ENCODE data around the gene CYB5A.

The CYB5A gene

DNA sequence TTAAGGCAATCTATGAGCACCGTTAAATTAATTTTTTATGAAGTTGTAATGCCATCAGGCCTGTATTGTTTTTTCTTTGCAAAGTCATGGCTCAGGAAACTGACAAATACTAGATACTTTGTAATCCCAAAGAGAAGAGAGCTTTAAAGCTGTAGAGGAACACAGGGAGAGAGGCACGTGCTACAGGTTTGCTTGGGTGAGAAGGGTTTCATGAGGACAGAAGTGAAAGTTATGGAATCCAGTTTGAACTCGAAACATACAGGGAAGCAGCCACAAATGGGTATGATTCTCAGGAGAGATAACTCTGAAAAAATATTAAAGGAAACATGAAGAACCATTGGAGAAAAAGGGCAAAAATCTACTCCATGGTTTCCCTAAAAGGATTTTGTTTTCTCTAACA lies 49.8 kb downstream of the CYB5A start:
- DNase-seq, result no peak

DNA sequence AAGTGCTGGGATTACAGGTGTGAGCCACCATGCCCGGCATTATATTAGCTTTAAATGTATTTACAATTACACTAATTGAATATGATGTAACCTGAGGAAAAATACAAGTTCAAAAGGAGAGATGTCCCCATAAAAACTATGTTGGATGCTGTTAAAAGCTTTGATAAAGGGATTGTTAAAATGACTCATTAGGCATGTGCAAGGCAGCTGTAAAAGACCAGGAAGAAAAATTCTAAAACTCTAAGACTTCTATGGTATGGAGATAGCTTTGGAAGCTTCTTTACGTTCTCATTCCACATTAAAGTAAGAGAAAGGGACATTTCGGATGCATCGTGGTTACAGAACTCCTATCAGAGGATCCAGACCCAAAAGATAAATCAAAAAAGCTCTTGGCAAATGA lies 50.3 kb downstream of the CYB5A start:
- no peak for DNase-seq

DNA sequence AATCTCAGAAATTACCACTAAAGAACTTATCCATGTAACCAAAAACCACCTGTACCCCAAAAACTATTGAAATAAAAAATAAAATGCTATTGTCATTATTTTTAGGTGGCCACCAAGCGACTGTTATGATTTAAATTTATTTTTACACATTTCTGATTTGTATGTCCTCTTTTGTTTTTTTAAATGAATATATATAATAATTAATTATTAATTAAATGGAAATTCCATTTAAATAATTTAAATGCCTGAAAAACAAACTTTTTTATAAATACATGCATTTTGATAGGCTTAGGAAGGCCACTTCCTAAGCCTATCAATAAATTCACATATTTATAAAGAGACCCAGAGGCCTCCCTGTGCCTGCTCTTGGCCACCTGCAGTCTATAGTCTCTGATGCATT lies 52.2 kb downstream of the CYB5A start:
- no peak for DNase-seq

DNA sequence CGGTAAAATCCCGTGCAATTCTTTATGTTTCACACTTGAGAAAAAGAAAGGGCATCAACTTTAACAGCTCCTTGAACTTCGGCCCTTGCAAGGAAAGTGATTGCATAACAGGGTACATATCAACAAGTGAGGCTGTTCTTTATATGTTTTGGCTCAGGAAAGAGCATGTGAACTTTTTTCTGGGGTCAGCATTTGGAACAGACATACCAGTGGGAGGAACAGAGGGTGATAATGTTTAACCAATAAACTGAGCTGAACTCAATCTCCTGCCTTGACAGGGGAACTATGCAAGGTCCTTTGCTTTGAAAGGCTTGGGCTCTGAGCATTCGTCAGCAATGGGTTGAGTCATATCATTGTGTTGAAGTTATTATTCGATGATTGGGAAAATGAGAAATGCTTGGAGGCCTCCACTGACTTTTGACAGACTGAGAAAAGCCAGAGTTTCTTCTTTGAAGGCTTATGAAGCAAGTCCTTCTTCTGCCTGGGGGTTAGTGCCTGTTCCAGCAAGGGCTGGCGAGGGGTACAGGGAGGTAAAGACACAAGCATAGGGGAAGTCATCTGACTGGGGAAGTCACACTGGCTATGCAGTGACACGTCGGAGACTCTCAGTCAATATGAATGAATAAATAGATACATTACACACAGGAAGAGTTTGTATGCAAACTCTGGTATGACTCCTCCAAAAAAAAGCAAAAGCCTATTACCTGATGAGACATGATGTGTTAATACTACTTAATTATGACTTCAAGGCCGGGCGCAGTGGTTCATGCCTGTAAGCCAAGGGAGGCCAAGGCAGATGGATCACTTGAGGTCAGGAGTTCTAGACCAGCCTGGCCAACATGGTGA lies 57.2 kb downstream of the CYB5A start:
- no peak for DNase-seq

DNA sequence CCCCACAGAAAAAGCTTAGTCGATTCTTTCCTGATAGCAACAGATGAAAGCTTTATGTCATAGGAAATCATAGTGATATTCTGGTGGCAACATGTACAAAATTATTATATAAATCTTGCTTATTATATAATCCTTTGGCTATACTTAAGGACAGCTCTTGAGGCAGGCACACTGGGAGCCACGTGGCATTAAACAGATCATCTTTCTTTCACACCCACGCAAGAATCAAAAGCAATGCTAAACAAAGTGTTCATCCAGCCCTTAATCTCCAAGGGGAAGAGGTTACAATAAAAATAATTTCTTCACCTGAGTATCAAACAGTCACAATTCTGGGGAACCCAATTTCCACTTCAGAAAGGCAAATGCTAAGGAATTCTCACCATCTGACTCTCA lies 57.8 kb downstream of the CYB5A start:
- DNase-seq, result no peak

DNA sequence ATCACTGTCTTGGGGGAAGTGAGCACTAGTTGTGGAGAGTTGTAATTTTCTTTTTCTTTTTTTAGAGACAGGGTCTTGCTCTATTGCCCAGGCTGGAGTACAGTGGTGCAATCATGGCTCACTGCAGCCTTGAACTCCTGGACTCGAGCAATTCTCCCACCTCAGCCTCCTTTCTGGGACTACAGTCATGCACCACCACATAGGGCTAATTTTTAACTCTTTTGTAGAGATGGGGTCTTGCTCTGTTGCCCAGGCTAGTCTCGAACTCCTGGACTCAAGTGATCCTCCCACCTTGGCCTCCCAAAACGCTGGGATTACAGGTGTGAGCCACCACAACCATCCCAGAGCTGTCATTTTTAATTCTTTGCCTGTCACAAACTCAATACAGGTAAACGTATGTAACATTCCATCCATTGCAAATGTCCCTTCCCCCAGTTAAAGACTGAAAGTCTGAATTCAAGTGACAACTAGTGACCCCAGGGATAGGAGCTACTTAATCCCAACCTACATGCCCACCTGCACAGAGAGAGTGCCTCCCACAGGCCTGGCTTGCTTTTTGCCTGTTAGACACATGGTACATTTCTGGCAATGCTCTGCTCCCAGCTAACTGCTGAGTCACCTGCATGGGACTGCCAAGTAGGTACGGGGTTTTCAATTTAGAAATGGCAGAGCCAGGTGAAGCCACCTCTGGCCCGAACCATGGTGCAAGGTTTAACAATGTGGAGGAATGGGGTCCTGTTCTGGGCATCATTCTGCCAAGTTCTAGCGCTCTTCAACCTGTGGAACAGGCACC lies 60.6 kb downstream of the CYB5A start:
- DNase-seq, result no peak

DNA sequence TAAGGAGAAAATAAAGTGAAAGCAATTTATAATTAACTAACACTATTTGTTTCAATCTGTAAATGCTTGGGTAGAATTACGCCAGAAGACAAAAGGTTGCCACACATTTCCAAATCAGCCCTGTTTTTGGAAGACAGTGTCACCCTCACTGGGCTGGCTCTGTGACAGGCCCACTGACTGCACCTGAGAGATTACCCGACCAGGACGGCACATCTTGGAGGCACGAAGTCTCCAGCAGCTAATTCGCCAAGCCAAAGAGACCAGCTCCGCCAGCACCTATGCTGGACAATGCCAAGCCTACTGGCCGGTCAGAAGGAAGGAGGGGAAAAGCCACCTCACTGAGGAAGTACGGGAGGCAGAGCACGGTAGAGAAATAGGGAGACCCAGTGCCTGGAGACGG lies 61.9 kb downstream of the CYB5A start:
- DNase-seq, result no peak

DNA sequence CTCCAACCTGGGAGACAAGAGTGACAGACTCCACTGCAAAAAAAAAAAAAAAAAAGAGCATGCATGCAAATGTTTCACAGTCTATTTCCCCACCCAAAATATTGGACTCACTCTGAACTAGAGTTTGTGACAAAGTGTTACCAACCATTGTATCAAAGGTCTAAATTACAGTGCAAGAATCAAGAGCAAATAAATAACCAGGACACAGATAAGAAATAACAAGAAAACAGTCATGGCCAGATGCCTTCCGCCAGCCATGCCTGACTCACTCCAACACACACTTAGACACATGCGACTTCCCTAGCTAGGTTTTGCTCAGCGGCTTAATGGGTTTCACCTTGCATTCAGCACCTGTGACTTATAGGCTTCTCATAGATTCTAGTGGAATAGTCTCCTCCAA lies 62.8 kb downstream of the CYB5A start:
- no peak for DNase-seq

DNA sequence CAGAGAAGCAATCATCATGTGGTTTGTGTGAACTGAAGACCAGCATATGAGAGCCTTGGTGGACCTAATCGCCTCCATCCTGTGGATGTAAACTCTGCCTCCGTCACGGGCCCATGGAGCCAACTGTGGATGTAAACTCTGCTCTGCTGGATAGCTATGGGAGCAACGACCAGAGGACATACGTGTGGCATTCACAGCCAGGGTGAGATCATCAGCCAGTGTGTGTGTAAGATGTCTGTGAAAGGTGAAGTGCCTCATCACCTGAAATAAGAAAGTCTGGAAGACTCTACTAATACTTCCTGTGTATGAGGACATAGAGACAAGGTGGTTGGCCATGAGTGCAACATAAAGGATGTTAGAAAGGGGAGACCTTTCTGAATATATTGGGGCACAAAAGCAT lies 63.5 kb downstream of the CYB5A start:
- DNase-seq, result no peak

DNA sequence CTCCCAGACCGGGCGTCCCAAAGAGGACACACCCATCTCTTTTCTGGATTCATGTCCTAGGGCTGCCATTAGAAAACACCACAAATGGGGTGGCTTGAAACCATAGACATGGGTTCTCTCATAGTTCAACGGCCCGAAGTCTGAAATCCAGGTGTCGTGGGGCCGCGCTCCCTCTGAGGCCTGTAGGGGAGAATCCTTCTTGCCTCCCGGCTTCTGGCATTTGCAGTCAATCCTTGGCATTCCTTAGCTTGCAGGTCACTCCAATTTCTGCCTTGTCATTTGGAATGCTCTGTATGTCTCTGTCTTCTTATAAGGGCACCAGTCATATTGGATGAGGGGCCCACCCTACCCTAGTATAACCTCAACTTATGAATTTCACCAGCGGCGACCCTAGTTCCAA lies 65.1 kb downstream of the CYB5A start:
- DNase-seq, result no peak

DNA sequence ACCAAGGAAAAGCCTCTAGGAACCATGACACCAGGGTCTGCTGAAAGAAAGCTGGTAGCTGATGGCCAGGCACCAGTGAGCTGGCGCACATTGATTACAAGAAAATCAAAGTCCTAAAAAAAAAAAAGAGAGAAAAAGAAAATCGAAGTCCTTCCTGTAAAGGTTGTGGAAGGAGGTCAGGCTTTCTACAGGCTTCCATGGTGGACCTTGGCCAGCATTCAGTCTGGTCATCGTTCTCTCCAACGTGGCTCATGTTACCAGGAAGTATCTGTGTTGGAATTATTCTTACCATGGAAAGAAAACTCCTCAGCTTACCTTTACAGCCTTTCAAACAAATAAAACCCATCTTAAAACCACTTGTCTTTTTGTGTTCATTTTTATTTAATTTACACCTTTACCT lies 65.6 kb downstream of the CYB5A start:
- DNase-seq, result no peak

DNA sequence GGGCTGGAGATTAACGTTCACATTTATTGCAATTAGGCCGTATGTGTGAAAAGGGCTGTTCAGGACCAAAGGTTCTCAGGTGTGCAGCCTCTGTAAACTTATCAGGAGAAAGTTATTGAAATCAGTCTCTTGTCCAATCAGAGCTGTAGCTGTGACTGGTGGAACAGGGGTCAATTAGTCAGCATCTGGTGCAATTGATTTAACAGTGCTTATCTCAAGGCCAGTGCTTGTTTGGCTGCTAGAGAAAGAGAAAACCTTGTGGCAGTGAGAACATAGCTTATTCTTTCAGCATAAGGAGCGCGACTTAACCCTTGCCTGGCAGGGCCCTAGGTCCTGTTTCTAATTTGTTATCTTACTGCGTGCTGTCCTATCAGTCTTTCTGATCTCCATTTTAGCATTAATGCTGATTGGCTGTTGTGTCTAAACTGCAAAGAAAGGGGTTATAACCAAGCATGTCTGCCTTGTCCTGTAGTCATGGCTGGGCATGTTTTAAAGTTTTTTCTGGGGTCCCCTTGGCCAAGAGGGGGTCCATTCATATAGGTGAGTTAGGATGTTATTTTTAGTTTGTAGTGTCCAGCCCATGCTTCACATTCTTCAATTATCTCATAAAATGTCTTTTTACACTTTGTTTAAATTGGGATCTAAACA lies 66.4 kb downstream of the CYB5A start:
- DNase-seq, result no peak

DNA sequence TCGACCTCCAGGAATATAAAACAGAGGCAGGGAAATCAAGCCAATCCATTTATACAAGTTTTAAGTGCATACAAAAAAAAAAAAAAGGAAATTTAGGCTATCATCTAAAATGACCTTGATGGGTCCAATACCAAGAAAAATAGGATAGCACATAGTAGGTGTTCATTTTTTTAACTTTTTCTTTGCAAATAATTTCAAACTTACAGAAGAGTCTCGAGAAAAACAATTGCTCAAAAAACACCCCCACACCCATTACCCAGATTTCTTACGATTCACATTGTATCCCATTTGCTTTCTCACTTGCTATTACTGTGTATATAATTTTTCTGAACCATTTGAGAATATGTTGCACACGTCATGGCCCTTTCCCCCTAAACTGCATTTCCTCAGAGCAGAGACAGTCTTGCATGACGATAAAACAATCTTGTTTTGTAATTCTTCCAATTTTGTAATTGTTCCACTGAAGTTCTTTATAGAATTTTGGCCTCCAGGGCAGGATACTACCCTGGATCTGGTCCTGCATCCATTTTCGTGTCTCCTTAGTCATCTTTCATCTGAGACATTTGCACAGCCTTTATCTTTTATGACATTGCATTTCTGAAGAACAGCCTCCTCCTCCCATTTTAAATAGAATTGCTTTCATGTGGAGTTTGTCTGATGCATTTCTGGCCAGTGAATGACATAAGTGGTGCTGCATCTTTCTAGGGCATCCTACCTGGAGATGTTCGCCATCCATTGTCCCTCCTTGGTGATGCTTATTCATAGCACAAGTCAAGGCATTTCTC lies 68.9 kb downstream of the CYB5A start:
- DNase-seq, result no peak

DNA sequence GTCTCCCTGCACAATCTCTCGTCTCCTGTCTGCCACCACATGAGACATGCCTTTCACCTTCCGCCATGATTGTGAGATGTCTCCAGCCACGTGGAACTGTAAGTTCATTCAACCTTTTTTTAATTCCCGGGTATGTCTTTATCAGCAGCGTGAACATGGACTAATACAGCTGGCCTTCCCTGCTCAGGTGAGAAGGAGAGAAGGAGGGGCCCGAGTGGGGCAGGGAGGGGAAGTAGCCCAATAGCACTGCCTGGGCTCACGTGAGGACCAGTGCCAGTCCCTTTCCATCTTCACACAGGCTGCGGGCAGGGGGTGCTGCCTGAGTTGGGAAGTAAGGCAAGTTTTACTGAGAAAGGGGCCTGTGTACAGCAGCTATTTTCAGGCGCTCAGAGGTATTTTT lies 70.7 kb downstream of the CYB5A start:
- no peak for DNase-seq

DNA sequence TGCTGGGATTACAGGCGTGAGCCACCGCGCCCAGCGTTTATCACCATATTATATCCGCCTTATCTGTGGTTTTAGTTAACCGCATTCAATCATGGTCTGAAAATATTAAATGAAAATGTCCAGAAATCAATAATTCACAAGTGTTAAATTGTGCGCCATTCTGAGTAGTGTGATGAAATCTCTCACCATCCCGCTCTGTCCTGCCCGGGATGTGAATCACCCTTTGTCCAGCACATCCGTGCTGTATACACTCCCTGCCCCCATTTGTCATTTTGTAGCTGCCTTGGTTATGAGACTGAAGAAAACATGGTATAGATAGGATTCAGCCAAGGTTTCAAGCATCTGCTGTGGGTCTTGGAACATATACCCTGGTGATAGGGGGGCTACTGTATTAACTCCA lies 72.7 kb downstream of the CYB5A start:
- DNase-seq, result no peak

DNA sequence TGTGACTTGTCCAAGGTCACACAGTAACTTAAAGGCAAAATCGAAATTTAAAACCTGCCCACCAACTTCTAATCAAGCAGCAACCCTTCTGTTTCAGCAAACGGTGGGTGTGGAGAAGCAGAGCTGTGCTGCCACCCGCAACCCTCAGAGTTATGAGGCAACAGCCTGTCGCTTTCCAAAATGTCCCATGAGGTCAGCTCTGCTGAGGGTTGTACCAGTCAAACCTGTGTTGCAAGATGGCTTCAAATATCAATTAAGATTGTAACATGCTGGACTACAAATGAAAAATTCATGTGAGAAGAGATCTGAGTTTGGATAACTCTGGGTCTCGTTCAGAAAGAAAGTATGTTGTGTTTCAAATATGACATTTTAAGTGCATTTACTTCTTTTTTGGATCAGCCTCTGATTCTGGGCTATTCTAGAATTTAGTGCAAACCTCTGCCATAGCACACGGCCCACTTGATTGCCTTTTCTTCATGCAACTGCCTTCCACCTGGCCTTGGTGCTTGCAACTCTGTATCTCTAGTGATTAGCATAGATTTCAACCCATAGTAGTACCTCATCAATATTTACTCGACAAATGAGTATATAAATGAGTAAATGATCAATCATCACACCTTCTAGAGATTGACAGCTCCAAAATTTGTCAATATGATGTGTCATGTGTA lies 74.2 kb downstream of the CYB5A start:
- no peak for DNase-seq

DNA sequence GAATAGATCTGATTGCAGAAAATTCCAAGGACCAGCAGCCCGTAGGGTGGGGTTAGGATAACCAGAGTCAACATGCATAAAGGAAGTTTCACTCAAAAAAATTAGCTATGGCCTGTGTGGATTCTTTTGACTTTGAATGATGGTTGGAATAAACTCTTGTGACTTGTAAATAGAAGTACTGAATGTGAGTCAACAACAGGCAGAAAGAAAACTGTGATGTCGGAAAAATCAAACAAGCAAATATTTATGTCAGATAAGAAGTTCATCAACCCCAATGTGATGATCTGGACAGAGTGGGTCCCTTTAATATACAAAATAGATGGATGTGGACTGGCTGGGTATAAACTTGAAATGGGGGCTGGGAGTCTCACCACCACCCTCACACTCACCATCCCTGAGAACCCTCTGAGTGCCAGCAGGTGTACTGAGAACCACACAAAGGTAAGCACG lies 75.1 kb downstream of the CYB5A start:
- no peak for DNase-seq

DNA sequence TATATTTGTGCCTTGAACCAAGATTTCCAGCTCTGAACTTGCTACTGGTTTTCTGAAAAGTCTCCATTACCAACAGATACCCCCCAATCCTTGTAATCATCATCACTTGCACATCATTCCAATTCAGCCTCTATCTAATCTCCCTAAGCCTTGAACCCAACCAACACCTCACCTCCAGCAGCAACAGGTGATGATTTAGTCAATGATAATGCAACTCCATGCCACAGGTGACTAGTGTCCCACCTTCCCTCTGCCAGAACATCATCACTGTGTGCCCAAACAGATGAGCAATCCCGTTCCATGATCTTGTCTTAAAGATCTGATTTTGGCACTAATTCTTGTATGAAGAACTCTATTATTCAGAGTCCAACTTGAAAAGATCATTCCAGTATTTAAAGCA lies 75.9 kb downstream of the CYB5A start:
- DNase-seq, result no peak

DNA sequence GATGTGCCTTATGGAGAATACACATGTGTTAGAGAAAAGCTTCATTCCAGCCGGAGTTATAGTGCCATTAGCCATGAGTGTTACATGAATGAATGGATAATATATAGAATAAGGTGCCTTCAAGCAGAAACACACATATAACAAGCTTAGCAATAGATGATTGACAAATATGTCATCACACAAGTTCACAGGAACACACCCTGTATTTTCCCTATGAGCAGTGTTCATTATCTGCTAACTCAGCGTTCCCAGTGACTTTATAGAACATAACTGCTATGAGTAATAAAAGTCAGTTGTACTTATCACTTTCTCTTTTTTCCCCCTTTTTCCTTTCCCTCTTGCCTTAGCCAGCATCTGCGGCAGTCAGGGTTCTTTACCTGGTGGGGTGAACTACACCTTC lies 78.3 kb downstream of the CYB5A start:
- no peak for DNase-seq

DNA sequence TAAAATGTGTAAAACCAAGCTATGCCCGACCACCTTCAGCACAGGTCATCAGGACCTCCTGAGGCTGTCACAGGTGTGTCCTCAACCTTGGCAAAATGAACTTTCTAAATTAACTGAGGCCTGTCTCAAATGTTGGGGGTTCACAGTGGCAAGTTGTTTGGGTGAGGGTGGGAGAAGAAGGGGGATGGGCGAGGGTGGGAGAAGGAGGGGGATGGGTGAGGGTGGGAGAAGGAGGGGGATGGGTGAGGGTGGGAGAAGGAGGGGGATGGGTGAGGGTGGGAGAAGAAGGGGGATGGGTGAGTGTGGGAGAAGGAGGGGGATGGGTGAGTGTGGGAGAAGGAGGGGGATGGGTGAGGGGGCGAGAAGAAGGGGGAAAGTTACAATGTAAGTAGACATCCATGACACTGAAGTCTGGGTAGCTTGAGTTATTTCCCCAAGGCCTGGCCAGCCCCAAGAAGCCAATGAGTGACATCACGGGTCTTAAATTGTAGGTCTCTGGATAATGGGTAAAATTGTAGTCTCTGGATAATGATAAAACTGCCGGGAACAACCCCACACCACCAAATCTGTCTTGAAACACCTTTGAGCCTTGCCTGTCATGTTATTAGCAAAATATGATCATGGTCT lies 87.1 kb downstream of the CYB5A start:
- no peak for DNase-seq

DNA sequence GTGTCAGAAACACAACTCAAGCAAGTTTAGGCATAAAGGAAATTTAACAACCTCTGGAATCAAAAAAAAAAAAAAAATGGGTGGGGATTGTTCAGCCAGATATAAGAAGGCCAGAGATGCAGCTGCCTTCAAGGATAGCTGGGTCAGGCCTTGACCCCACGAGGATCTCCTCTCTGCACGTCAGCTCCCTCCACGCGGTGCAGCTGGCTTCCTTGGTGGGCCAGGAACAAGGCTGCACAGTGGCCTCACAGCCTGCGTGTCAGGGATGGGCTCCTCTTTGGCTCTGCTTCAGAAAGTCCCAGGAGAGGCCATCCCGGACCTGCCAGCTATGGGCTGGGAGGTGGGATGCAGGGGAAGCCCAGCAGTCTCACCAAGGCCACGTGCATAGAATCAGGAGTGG lies 88.0 kb downstream of the CYB5A start:
- no peak for DNase-seq
